Right atrium auricular region (tissue), 2 donors: ENCODE results near the gene SRSF7. TPM values are rescaled to one million over a fixed set of nuclear protein-coding genes. Genes with fewer than 3 reads are reported as not detected.
"Not testable (repeated sequence)": the region's sequence is repeated elsewhere in the genome, so short reads cannot be mapped to it uniquely, and the experiment has no call there.

ENCODE experiments used
- DNase-seq: peaks from one replicate; pipeline ENCODE4 v3.0.0-alpha.2; 2019; ENCODE audit warnings: low spot score
- H3K27ac ChIP-seq, 2 donors: fragments of 200-600 bp; sonication (generic); 1 replicate in 1 of 2; 2 replicates in 1 of 2; pipeline ENCODE4 v1.5.1; 2016 to 2019
- H3K27me3 ChIP-seq, 2 donors: fragments of 200-600 bp; sonication (generic); one replicate each; pipeline versions ENCODE4 v1.5.1 to v1.6.0; 2017 to 2019
- H3K36me3 ChIP-seq: fragments of 200-600 bp; sonication (generic); one replicate; pipeline ENCODE4 v1.5.1; 2016
- H3K4me1 ChIP-seq, 2 donors: fragments of 200-600 bp; sonication (generic); one replicate each; pipeline versions ENCODE4 v1.5.1 to v1.6.0; 2017 to 2019
- H3K4me3 ChIP-seq, 2 donors: fragments of 200-600 bp; sonication (generic); 1 replicate in 1 of 2; 2 replicates in 1 of 2; pipeline ENCODE4 v1.5.1; 2017 to 2019; ENCODE audit warnings: mild to moderate bottlenecking in 1 of 2, moderate library complexity in 1 of 2
- H3K9me3 ChIP-seq, 2 donors: fragments of 200-600 bp; sonication (generic); one replicate each; pipeline ENCODE4 v1.5.1; 2019
- CTCF ChIP-seq, 2 donors: fragments of 200-600 bp; sonication (generic); IDR thresholded peaks; one replicate each; pipeline ENCODE4 v1.5.1; 2019; ENCODE audit warnings: antibody characterized with exemption in 2 of 2
- total RNA-seq, 2 donors: library from RNA; depleted of rRNA; stranded (reverse); fragments of >200 nt; gene quantifications; one replicate each; pipeline ENCODE4 v1.1.0, GENCODE V29; 2016

SRSF7 gene
- total RNA-seq, 2 donors from 2014 or later, result 32.1 to 44.3 TPM

- TF ChIP-seq CTCF (IDR thresholded peaks at IDR 0.05), result no peak
- no peaks in the 10 kb centered on the region for H3K36me3 ChIP-seq
- H3K4me1 ChIP-seq, result no peaks in the 10 kb centered on the region
- no peaks in the 10 kb centered on the region for H3K9me3 ChIP-seq
- no peak overlapping the region for H3K27ac ChIP-seq
- H3K27me3 ChIP-seq, result no peaks in the 10 kb centered on the region
- DNase-seq, result no peak
- H3K4me3 ChIP-seq, result no peak overlapping the region
These were observed 41.6 kb upstream of the SRSF7 start for GRCh38 chr2:38792751-38793150.

- H3K36me3 ChIP-seq, H3K4me1 ChIP-seq, H3K4me3 ChIP-seq, H3K27ac ChIP-seq, H3K27me3 ChIP-seq, DNase-seq, H3K9me3 ChIP-seq: not testable (repeated sequence)
These were observed 41.2 kb upstream of the SRSF7 start for GRCh38 chr2:38792321-38792720.

- no peaks in the 10 kb centered on the region for H3K36me3 ChIP-seq
- no peak for TF ChIP-seq CTCF (IDR thresholded peaks at IDR 0.05)
- DNase-seq, result no peak
- no peaks in the 10 kb centered on the region for H3K9me3 ChIP-seq
- no peaks in the 10 kb centered on the region for H3K27me3 ChIP-seq
- no peaks in the 10 kb centered on the region for H3K4me1 ChIP-seq
- H3K4me3 ChIP-seq, result no peak overlapping the region
- H3K27ac ChIP-seq, result no peak overlapping the region
These were observed 40.6 kb upstream of the SRSF7 start for GRCh38 chr2:38791744-38792143.

- DNase-seq, result no peak
- Histone ChIP-seq H3K27me3 (no peaks in the 10 kb centered on the region), H3K4me1 (no peaks in the 10 kb centered on the region), H3K4me3 (no peak overlapping the region), H3K36me3 (no peaks in the 10 kb centered on the region), H3K9me3 (no peaks in the 10 kb centered on the region), H3K27ac (no peak overlapping the region)
- TF ChIP-seq CTCF (IDR thresholded peaks at IDR 0.05), result no peak
These were observed 38.5 kb upstream of the SRSF7 start for GRCh38 chr2:38789691-38790090.

GRCh38 chr2:38788306-38788705 lies 37.1 kb upstream of the SRSF7 start:
- no peak for DNase-seq
- Histone ChIP-seq H3K27me3 (no peaks in the 10 kb centered on the region), H3K9me3 (no peaks in the 10 kb centered on the region), H3K4me1 (no peaks in the 10 kb centered on the region), H3K27ac (no peak overlapping the region), H3K4me3 (no peak overlapping the region), H3K36me3 (no peaks in the 10 kb centered on the region)
- no peak for TF ChIP-seq CTCF (IDR thresholded peaks at IDR 0.05)

- H3K9me3 ChIP-seq, result no peaks in the 10 kb centered on the region
- H3K27ac ChIP-seq, result no peak overlapping the region
- no peak overlapping the region for H3K4me3 ChIP-seq
- DNase-seq, result no peak
- no peaks in the 10 kb centered on the region for H3K27me3 ChIP-seq
- no peak for TF ChIP-seq CTCF (IDR thresholded peaks at IDR 0.05)
- peaks cover 17% of the 10 kb centered on the region for H3K36me3 ChIP-seq
- H3K4me1 ChIP-seq, result peaks cover 0 to 8% of the 10 kb centered on the region in 2 donors
These were observed 32.4 kb upstream of the SRSF7 start for GRCh38 chr2:38783586-38783985.
